Urothelium cell line (cell line): ENCODE measurements around the gene CTCFL.
"Not testable (repeated sequence)": the region's sequence is repeated elsewhere in the genome, so short reads cannot be mapped to it uniquely, and the experiment has no call there.

Source experiments
- DNase-seq: peaks from one replicate; pipeline ENCODE4 v3.0.0; 2011; ENCODE audit warnings: low spot score, mixed read lengths
- FAIRE-seq: peaks from 2 replicates; lab custom pipeline; 2011; peaks lifted over from hg19 to GRCh38; lab: Jason Lieb, UNC

CTCFL gene

DNA sequence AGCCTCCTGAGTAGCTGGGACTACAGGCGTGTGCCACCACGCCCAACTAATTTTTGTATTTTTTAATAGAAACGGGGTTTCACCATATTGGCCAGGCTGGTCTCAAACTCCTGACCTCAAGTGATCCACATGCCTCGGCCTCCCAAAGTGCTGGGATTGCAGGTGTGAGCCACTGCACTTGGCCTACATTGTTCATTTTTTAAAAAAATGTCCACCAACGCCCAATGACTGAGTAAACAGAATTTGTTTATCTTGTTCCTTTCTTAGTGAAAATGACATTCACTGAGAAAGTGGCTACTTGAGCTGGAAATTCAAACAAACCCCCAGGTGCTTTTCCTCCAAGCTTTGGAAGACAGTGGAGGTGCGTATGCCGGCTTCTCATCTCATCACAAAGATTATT lies 13.2 kb downstream of the CTCFL start:
- not testable (repeated sequence) for FAIRE-seq, DNase-seq

DNA sequence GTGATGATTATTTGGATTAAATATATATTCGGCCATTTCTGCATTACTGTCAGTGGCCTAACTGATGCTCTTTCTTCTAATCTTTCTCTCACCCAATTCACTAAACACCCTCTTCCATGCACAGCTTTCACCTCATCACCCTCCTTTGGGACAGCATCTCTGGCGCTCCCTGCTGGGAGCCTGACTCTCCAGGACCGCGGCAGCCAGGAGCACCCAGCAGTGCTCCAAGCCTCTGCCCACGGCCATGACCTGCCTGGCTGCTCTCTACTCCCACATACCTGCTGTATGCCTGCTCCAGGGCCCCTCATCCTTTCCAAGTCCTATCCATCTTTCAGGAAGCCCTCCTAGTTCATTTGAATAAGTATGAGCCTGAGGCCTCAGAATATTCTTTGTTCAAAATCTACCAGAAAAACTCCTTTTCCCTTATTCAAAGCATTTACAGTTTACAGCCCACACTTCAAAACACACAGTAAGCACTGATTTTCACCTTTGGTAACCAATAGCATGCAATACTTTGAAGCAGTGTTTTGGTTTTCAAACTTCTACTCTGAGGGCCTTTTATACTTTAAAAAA lies 15.2 kb downstream of the CTCFL start:
- FAIRE-seq (no peak), DNase-seq (peak; percentile 81)

DNA sequence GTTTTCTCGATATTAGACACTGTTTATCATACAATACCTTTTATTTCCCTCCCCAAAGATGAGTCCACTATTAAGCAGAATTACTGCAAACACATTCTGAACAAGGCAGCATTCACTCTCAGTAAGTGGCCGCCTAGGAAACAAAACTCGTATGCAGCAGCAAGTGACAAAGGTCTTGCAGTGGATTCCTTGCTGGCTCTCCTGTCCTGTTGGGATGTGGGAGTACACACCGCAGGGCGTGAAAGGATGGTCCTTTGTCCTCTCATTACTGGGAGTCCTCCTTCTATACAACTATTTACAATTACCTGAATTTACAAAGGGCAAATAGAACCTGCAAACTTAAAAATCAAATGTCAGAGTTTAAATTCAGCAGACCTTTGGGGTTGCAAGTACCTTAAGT lies 16.1 kb downstream of the CTCFL start:
- DNase-seq: no peak
- no peak for FAIRE-seq

DNA sequence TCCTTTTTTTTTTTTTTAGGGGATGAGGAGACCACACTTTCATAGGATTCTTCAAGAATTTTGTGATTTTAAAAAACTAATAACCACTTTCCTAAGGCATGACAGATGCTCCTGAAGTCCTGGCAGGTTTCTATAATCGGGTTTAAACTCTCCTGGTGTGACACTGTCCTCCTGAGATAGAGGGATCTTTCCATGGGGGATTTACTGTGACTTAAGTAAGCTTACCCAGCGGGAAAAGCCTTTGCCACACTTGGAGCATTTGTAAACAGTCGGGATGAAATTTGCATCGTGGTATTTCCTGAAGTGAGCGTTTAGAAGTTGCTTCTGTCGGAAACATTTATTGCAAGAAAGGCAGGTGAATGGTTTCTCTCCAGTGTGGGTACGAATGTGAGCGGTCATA lies 16.6 kb downstream of the CTCFL start:
- no peak for FAIRE-seq
- DNase-seq: no peak

DNA sequence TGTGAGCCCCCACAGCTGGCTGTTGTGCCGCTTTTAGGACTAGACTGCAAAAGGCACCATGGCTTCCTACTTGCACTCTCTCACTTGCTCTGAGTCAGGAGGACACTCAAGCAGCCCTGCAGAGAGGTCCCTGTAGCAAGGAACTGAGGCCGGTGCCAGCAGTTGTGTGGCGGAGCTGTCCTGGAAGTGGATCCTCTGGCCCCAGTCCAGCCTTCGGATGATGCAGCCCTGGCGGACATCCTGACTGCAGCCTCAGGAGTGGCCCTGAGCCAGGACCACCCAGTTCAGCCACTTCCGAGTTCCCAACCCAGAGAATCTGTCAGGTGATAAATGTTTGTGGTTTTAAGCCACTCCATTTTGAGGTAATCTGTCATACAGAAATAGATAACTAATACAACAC lies 17.5 kb downstream of the CTCFL start:
- peak; percentile 87 for DNase-seq
- no peak for FAIRE-seq

DNA sequence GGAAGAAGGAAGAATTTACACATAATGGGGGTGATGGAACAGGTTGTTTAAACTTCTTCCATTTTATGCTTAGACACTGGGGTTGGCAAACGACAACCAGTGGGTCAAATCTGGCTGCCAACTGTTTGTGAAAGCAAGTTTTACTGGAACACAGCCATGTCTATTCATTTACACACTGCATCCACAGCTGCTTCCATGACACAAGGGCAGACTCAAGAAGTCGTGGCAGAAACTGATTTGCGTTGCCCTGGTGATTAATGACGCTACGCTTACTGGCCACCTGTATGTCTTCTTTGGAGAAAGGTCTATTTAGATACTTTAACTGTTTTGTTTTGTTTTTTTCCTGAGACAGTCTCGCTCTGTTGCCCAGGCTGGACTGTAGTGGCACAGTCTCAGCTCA lies 19.0 kb downstream of the CTCFL start:
- DNase-seq: no peak
- no peak for FAIRE-seq

DNA sequence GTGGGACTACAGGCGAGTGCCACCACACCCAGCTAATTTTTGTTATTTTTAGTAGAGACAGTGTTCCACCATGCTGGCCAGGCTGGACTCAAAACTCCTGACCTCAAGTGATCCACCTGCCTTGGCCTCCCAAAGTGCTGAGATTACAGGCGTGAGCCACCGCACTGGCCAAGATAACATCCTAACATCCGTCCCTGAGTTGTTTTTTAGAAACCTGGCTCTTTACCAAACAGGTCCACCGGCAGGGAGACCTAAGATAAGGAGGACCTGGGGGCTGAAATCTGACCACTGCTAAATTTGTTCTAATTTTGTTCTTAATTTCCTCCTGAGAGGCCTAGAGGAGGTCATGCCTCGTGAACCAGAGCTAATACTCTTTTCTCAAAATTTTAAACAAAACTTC lies 20.5 kb downstream of the CTCFL start:
- FAIRE-seq: no peak

DNA sequence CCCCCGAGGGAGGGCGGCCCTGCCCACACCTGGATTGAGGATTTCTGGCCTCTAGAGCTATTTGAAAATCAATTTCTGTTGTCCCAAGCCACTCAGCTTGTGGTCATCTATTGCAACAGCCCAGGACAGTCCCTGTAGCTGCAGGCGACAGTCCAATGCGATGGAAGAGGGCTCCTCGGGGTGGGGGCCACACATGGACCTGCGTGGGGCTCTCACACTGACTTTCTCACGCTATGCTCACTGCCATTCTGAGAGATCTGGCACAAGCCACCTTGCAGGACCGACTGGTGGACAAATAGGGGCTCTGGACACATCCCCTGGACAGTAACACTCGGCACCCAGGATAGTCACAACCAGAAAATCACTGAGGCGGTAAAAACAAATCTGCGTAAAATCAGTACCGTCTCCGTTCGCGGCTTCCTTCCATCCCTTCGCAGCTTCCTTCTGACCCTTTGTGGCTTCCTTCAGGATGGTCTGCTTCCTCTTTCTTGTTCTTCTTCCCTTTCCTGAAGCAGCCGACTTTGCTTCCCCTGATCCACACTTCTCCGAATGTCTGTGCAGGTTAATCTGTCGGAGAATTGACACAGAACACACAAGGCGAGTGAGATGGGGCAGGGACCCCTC lies 21.8 kb downstream of the CTCFL start:
- DNase-seq (no peak), FAIRE-seq (peak; percentile 27)

More for the DNA sequence above, 20.5 kb downstream of the CTCFL start:
- no peak for DNase-seq

DNA sequence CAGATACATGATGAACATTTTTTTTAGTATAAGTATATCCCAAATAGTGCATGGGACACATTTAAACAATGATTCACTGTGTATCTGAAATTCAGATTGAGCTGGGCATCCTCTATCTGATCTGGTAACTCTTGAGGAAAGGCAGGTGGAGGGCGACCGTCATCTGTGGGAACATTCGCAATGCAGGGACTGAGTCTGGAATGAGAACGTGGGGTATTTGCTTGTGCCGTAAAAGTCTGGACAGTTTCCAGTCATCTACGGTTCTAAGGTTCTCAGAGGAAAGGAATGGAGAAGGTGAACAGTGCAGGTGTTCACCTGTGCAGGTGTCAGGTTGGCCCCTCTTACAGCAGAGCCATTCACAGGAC lies 22.6 kb downstream of the CTCFL start:
- FAIRE-seq (no peak), DNase-seq (no peak)

DNA sequence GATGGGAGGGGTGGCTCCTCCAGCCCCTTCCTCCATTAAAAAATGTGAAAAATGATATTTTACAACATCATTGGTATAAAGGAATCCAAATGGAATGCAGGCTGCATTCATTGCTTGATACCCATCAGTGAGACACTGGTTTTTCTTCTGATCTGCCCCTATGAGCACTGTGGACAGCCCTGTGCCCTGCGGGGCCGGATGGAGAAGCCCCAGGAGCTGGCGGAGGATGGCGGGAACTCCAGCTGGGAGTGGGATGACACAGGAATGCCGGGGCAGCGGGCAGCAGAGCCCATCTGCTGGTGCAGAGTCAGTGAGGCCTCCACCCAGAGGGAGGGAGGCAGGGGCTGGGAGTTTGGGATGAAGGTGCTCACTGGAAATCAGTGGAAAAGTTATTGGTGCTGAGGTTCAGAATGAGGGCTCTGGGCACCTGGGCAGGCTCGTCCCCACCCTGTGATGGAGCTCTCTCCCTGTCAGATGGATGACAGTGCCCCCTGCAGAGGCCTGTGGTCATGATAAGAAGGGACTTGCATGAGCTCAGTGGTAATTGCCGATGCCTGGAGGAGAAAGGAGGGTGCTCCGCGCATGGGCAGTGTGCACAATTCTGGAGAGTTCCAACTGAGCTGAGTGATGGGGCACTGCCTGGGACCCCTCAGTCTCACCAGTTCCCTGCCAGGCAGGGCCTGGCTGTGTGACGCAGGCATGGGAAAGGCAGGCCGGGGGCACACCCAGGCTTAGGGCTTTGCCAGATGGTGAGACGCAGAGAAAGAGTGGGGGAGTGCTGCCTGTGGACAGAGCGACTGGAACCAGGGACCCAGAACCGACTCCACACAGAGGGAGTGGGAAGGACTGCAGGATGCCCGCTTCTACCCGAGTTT lies 23.2 kb downstream of the CTCFL start:
- DNase-seq (peak; percentile 54), FAIRE-seq (no peak)

DNA sequence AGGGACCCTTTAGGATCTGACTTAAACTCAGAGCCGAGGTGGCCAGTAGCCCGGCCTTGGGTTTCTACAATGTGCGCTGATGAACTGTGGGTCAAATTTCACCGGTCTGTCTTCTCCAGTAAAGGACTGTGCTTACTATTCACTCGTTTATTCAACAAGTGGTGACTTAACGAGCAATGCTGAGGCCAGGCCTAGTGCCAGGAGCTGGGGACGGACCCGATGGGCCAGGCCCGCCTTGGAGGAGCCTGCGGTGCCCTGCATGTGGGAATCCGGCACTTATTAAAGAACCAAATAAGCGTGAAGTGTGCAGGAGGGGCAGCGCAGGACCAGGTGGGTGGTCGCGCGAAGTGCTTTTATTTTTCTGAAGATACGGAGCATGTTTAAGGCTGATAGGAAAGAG lies 24.0 kb downstream of the CTCFL start:
- no peak for DNase-seq
- FAIRE-seq: no peak

DNA sequence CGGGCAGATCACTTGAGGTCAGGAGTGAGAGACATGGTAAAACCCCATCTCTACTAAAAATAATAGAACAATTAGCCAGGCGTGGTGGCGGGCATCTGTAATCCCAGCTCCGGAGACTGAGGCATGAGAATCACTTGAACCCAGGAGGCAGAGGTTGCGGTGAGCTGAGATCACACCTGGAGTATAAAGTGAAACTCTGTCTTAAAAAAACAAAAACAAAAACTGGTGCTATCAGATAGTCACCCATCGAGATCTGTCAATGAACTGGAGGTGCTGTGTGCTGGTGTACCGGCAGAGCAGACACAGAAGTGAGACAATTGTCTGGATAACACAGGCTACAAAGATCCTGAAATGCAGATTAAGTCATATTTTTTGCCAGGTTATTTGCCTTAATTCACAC lies 24.7 kb downstream of the CTCFL start:
- DNase-seq (no peak), FAIRE-seq (no peak)

DNA sequence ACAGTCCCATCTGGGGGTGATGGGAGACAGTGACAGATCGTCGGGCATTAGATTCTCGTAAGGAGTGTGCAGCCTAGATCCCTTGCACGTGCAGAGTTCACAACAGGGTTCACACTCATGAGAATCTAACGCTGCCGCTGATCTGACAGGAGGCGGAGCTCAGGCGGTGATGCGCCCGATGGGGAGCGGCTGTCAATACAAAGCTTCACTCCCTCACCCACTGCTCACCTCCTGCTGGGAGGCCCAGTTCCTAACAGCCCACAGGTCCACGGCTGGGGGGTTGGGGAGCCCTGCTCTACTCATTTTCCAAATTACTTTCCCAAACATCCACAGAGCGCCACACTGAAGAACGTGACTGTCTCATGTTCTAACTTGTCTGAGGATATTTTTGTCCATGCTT lies 25.3 kb downstream of the CTCFL start:
- no peak for DNase-seq
- no peak for FAIRE-seq

DNA sequence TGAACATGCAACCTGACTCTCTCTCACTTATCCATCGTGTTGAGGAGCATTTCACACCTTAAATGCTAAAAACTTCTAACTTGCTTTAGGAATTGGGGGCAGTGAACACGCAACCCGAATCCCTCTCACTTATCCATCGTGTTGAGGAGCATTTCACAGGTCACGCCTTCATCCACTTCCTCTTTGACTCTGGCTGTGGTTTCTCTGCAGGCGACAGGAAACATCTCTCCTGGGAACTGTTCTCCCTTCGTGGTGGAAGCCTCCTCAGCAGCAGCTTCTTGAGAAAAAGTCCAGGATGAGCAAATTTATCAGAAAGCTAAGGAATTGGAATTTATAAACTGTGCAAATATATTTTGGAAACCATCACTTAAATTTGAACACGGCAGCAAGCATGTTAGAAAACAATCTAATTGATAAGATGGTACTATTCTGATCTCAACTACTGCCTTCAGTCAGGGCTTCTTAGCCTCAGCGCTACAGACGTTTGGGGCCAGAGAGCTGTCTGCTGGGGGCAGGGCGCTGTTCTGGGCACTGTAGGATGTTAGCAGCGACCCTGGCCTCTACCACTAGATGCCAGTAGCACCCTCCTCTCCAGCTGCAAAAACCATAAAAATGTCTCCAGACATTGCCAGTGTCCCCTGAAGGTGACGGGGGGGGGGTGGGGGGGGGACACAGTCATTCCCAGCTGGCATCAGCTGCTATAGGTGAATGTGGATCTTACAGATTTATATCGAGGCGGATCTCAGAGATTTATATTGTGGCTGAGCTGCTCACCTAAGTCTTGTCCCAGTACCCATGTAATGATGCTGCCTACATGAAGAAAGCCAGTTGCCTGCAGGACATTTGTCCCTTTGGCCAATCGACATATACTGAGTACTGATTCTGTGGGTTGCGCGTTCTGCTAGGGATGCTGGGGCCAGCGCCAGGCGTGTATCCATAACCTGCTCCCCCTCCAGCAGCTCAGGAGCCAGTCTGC lies 26.2 kb downstream of the CTCFL start:
- peak; percentile 35 for FAIRE-seq
- peak; percentile 71 for DNase-seq

DNA sequence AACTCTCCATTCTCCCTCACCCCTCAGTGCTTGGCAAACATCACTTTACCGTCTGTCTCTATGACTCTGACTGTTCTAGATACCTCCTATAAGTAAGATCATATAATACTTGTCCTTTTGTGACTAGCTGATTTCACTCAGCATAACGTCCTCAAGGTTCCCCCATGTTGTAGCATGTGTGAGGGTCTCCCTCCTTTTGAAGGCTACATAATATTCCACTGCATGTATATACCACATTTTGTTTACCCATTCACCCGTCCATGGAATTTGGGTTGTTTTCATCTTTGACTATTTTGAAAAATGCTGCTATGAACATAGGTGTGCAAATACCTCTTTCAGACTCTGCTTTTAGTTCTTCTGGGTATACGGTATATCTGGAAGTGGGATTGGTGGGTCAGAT lies 28.3 kb downstream of the CTCFL start:
- no peak for DNase-seq
- FAIRE-seq: no peak

DNA sequence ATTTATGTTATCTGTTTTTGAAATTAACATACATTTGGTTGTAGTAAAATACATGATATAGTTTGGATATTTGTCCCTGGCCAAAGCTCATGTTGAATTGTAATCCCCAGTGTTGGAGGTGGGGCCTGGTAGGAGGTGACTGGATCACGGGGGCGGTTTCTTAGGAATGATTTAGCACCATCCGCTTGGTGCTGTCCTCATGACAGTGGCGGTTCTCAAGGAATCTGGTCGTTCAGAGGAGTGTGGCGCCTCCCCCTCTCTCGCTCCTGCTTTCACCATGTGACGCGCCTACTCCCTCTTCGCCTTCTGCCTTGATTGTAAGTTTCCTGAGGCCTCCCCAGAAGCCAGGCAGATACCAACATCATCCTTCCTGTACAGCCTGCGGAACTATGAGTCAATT lies 29.0 kb downstream of the CTCFL start:
- FAIRE-seq: no peak
- no peak for DNase-seq

DNA sequence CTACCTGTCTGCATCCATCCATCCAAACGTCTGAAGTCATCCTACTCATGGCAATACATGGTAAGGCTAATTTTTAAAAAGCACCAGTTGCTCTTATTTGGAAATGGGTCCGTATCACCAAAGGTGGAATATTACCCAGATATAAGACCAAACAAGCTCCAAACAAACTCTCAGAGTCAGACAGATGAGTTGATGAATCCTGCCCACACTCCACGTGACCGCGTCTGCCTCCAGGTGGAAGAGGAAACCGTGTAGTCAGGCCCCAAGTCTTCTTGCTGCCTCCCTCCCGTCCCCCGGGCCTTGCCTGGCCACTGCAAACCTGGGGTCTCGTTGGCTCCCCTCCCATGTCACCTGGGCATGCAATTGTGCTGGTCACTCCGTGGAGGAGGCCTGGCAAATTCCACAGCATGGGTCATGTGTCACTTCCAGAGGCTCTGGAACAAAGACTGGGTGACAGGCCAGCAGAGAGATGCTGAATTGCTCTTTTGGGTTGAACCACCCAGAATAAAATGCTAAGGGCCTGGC lies 31.8 kb downstream of the CTCFL start:
- no peak for FAIRE-seq

DNA sequence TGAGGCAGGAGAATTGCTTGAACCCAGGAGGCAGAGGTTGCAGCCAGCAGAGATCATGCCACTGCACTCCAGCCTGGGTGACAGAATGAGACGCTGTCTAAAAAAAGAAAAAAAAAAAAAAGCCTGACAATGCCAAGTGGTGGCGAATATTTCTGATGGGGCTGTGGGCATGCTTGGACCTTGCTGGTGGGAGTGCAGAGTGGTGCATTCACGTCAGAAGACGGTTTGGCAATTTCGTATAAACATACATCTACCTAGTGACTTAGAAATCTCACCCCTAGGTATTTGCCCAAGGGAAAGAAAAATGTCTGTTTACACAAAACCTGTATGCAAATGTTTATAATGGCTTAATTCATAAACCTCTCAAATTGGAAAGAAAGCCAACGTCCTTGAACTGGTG lies 33.6 kb downstream of the CTCFL start:
- FAIRE-seq: no peak
- DNase-seq: no peak

More for the DNA sequence above, 31.8 kb downstream of the CTCFL start:
- DNase-seq: no peak

DNA sequence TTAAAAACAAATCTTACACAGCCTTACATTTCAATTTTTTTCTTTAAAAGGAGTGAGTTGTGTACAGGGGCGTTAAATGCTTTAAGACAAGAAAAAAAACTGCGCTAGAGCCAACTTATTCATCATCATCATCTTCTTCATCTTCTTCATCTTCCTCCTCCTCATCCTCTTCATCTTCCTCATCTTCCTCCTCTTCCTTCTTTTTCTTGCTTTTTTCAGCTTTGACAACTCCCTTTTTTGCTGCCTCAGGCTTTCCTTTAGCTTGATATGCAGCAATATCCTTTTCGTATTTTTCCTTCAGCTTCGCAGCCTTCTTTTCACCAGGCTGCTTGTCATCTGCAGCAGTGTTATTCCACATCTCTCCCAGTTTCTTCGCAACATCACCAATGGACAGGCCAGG lies 36.7 kb downstream of the CTCFL start:
- FAIRE-seq, DNase-seq: not testable (repeated sequence)

DNA sequence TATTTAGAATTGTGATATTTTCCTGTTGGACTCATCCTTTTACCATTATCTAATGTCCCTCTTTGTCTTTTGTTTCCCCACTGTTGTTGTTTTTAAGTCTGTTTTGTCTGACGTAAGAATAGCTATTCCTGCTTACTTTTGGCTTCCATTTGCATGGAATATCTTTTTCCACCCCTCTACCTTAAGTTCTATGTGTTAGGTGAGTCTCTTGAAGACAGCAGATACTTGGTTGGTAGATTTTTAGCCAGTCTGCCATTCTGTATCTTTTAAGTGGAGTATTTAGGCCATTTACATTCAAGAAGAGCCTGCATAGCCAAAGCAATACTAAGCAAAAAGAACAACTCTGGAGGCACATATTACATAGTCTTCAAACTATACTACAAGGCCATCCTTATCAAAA lies 39.2 kb downstream of the CTCFL start:
- FAIRE-seq (no peak), DNase-seq (no peak)

DNA sequence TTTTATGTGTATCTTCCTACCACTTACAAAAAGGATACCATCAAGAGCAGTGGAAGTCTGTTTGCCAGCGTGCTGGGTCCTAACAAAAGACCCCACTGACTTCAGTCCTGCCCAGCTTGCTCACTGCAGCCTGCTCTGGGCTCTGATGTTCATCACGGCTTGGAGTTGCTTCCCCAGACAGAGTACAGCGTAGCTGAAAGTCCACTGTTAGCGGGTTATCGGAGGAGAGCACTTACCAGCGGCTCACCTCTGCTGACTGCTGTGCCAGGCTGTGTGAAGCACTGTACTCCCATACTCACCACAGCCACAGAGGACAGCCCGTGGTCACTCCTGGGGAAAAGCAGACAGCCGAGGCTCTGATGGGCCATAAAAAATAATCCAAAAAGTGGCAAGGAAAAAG lies 40.2 kb downstream of the CTCFL start:
- DNase-seq (no peak), FAIRE-seq (no peak)
